GM21786 (cell line): ENCODE measurements around the gene USP10.
"Not testable (repeated sequence)": the region's sequence is repeated elsewhere in the genome, so short reads cannot be mapped to it uniquely, and the experiment has no call there.

Experiments
- ATAC-seq: cut with Tn5 transposase; IDR thresholded peaks from one replicate; pipeline ENCODE4 v1.9.1; 2021; ENCODE audit not compliant: unreplicated experiment

Gene USP10

DNA sequence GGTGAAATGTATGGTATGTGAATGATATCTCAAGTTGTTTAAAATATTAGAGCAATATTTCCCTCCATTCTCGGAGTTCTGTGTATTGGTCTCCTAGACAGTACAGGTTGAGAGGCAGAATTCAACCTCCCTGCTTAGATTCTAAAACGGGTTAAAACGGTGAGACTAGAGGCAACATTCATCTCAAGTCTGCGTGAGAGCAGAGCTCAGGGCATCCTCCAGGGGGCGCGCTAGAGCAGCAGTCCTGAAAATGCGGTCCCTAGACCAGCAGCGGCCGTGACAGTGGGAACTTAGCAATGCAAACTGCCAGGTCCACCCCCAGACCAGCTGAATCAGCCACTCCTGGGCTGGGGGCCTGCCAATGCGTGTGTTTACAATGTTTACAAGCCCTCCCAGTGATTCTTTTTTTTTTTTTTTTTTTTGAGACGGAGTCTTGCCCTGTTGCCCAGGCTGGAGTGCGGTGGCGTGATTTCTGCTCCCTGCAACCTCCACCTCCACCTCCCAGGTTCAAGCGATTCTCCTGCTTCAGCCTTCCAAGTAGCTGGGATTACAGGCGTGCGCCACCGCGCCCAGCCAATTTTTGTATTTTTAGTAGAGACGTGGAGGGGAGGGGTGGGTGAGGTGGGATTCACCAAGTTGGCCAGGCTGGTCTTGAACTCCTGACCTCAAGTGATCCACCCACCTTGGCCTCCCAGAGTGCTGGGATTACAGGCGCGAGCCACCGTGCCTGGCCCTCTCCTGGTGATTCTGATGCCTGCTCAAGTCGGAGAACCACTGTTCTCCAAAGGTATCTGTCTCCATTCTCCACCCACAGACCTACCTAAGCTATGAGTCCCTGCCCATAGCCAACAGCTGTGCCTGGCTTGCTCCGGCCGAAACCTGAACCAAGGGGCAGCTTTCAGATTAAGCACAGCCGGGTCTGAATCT lies 27.3 kb upstream of the USP10 start:
- ATAC-seq: no peak

DNA sequence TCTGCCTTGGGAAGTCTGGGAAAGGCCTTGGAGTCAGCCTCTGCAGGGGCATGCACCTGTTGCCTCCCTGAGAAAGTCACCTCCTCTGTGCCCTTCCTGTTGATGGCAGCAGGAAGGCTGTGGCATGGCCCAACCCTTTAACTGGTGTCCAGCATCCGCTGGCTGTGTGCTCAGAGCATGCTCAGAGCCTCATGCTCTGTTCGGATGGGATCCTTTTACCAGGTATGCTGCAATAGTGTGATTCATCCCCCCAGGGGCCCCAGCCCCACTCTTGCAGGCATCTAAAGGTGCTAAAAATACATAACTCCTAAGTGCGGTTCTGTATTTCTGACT lies 26.6 kb upstream of the USP10 start:
- ATAC-seq: no peak

DNA sequence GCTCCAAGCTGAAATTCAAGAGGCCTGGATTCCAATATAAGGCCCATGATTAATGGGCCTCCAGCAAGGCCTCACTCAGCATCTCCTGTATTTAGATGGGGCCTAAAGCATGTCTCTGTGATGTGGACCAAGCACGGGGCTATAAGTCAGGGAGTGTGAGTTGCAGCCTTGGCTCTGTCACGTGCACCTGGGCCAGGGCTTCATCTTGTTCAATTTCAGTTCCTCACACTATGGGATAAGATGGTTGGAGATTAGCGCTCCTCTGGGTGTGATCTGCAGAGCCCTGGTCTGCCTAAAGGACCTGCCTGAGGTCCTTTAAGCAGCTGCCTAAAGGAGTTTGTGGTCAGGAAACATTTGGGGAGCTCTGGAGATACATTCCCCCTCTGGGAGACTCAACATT lies 26.2 kb upstream of the USP10 start:
- no peak for ATAC-seq

DNA sequence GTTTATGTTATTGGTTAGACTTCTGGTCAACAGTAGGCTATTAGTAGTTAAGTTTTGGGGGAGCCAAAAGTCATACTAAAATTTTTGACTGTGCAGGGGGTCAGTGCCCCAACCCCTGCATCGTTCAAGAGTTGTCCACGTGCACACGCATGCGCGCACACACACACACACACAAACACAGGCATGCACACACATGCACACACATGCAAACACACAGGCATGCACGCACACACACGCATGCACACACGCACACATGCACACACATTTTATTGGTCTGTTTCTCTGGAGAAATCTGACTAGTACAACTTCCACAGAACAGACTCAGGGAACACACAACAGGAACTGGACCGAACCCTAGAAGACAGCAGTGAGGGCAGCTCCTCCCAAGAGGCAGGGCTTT lies 24.4 kb upstream of the USP10 start:
- no peak for ATAC-seq

DNA sequence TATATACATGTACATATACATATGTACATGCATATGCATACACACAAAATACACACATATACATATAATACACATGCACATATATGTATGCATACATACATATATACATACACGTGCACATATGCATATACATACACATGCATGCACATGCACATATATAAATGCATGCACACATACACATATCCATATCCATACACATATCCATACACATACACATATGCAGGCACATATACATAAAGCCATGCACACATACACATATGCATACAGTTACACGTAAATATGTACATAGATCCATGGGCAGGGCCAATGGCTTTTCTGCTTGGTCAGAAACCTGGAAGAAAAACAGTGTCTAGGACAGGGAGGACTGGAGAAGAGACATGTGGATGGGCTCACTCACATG lies 23.9 kb upstream of the USP10 start:
- no peak for ATAC-seq

DNA sequence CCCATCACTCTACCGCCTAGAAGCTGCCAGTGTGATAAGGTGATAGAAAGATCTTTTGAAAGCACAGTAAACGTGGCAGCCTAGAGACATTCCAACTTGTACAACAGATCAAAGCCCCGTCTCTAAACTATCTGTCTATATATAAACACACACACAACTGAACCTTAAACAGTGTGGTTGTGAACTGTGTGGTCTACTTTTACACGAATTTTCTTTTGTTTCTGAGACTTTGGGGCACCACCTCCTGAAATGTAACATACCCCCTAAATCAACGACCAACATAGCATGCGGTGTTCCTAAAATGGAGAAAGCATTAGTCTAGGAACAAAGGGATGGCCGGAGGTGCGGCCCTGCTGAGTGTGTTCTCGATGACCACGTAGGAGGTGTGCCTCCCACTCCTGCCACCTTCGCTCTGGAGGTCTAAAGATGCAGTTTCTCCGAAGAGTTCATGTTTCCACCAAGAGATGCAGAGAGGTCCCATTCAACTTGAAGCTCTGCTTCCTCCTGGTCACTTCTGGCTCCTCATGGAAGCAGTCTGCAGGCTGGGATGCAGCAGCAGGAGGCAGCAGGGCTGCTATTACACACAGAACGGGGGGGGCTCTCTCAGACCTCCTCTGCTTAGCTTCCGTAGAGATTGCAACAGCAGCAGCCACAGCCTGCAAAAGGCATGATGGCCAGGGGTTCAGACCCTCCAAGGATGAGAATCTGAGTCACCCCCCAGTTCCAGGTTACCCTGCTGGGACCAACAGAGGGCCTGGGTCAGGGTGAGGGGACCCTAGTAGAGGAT lies 22.6 kb upstream of the USP10 start:
- no peak for ATAC-seq

DNA sequence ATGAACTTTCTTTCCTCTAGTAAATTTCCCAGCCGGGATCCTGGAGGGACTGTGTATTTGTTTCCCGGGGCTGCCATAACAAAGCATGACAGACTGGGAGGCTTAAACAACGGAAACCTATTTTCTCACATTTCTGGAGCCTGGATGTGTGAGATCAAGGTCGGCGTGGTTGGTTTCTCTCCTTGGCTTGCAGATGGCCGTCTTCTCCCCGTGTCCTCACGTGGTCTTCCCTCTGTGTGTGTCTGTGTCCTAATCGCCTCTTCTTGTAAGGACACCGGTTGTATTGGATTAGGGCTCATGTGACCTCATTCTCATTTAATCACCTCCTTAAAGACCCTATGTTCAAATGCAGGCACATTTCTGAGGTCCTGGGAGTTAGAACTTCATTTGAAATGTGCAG lies 22.0 kb upstream of the USP10 start:
- ATAC-seq: no peak

DNA sequence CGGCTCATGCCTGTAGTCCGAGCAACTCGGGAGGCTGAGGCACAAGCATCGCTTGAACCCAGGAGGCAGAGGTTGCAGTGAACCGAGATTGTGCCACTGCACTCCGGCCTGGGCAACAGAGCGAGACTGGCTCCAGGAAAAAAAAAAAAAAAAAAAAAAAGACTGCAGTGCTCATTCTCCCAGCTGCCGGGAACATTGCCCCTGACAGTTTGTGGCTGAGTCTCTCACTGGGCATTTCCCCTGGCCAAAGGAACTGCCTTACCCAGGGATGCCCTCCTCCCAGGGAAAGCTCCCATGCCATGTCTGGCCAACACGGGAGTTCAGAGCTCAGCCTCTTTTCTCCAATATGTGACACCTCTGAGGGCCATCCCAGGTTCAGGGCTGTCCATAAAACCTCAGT lies 21.3 kb upstream of the USP10 start:
- no peak for ATAC-seq

DNA sequence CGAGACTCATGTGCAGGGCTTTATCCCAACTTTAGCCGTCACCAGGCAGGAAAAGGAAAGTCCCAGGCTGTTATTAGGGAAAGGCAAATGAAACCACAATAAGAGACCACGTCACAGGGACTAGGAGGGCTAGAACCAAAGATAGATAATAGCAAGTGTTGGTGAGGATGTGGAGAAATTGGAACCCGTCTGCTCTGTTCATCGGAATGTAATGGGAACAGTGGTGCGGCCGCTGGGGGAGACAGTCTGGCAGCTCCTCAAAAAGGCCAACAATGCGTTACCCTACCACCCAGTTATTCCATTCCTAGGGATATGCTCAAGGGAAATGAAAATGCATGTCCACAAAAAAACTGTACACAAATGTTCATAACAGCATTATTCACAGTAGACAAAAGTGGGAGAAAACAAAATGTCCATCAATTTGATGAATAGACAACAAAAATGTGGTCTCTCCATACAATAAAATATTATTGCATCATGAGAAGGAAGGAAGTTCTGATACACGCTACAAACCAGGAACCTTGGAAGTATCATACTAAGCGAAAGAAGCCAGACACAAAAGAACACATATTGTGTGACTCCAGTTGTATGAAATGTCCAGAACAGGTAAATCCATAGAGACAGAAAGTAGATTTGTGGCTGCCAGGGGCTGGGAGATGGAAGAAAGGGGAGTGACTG lies 19.5 kb upstream of the USP10 start:
- no peak for ATAC-seq

DNA sequence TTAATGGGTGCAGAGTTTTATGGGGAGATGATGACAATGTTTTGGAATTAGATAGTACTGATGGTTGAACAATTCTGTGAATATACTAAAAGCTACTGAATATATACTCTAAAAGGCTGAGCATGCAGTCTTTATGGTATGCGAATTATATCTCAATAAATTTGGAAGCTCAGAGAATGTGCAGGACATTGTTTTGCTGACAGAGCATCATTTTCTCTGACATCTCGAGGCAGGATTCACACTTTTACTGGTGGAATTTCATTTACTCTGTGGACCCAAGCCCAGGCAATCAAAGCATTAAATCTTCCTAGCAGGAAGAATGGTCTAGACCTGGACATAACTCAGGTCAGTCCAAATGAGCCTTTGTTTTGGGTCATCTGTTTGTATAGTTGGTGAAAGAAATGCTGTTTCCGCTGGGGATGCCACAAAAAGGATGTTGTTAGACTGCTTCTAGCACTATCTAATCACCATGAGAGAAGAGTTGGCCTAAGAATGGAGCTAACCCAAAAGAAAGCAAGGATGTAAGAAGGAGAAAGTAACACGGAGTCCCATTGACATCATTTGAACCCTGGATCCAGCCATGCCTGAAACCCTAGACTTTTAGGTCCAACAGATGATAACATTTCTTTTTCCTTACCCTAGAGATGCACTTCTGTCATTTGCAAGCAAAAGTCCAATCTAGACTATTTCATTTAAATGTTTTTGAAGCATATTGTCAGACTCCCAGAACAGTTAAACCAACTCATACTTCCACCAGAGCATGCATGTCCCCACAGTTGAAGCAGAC lies 18.8 kb upstream of the USP10 start:
- no peak for ATAC-seq

DNA sequence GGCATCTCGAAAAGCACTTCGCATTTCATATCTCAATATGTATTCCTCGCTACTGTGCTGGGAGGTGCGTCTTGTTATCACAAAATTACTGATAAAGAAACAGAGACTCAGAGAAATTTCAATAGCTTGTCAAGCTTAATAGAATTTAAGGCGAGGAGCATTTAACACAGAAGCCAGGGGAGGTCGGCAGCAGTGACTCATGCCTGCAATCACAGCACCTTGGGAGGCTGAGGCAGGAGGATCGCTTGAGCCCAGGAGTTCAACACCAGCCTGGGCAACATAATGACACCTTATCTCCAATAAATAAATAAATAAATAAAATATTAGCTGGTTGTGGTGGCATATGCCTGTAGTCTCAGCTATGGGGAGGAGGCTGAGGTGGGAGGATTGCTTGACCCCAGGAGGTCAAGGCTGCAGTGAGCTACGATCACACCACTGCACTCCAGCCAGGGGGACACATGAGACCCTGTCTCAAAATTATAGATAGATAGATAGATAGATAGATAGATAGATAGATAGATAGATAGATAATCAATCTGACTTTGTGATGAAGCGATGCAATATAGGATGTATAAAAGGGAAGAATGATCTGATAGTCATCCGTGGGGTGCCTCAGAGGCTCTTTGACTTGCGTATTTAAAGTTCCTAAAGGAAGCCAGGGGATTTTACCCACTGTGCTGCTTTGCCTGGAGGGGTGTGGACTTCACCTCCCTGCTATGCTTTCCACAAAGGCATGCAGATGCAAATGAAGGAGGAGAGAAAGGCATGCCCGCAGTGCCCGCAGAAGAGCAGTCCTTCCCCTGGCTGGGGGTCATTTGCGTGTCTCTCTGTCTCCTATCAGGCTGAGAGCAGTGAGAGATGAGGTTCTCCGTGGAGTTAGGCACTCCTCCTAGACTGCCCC lies 15.9 kb upstream of the USP10 start:
- ATAC-seq: no peak

DNA sequence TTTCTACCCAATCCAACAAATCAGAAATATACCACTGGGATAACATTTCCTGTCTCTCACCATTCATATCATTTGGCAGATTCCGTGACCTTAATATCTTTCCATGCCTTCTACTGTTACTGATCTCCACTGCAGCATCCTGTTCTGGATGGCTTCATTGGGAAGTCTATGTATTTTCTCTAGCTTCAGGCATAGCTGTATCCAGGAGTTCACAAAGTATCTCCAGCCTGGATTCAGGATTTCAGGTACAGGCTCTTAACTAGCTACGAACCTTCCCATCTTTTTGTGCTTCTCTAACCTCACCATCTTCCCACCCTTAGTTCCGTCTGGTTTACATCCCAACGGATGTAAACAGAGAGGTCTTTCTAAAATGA lies 15.2 kb upstream of the USP10 start:
- ATAC-seq: no peak

DNA sequence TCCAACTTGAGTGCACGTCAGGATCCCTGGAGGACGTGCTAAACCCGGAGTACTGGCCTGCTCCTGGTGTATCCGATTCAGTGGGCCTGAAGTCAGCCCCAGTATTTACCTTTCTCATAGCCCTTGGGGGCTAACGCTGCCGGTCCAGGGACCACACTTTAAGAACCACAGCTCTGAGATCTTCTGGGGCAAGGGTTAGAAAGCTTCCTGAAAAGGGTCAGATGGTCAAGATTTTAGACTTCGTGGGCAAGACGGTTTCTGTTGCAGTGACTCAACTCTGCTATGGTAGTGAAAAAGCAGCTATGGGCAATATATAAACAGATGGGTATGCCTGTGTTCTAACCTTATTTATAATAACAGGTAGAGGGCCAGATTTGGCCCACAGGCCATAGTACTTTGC lies 14.6 kb upstream of the USP10 start:
- ATAC-seq: no peak

DNA sequence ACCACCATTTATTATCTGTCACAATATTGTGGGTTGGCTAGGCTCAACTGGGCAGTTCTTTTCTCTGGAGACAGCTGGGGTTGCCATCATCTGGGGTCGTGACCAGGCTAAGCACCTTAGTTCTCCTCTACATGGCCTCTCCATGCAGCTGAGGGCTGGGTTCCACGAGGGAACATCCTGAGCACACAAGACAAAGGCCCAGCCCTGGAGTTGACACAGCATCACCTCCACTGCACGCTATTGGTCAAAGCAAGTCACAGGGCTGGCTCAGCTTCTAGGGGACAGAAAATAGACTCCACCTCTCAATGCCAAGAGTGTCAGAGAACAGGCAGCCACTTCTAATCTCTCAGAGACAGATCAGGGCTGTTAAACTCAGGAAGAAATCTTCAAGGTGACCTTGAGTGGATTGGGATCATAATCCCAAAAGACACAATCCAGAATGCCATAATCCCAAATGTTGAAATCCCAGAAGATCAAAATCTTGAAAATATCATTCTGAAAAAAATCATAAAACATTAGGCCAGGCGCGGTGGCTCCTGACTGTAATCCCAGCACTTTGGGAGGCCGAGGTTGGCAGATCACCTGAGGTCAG lies 13.0 kb upstream of the USP10 start:
- no peak for ATAC-seq

DNA sequence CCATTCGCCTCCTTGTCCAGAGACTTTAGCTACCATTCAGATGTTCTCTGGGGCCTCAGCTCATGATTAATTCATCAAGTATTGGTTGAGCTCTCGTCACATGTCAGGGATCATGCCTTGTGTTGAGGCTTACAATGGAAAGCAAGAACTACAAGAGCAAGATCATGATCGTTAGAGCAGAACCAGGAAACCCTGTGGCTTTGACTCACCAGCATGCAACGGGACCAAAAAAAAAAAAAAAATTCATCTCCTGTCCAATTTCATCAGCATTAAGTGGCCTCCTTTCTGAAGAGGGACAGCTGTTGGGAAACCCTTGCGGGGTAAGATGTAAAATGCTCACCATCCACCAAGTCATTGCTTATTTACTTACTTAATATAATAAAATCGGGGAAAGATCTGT lies 12.1 kb upstream of the USP10 start:
- ATAC-seq: peak; percentile 78

DNA sequence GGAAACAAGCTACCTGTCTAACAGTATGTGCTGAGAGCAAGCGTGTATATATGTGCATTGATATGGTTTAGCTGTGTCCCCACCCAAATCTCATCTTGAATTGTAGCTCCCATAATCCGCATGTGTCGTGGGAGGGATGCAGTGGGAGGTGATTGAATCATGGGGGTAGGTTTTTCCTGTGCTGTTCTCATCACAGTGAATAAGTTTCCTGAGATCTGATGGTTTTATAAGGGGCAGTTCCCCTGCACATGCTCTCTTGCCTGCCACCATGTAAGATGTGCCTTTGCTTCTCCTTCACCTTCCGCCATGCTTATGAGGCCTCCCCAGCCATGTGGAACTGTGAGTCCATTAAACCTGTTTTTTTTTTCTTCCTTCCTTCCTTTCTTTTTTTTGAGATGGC lies 11.6 kb upstream of the USP10 start:
- ATAC-seq: not testable (repeated sequence)

DNA sequence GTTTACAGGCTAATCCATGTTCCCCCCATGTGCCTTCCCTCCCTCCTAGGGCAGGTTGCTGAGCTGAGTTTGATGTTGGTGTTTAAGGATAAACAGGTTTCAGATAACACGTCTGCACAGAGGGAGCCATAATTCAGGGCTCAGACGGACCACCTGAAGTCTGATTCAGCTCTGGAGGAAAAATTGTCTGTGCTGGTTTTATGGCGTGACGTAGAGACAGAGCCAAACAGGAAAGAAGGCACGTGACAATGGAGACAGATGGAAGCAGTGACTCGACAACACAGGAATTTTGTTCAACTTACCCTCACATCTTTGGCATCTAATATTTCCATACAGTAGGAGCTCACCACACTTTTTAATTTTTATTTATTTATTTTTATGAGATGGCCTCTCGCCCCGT lies 10.7 kb upstream of the USP10 start:
- no peak for ATAC-seq

DNA sequence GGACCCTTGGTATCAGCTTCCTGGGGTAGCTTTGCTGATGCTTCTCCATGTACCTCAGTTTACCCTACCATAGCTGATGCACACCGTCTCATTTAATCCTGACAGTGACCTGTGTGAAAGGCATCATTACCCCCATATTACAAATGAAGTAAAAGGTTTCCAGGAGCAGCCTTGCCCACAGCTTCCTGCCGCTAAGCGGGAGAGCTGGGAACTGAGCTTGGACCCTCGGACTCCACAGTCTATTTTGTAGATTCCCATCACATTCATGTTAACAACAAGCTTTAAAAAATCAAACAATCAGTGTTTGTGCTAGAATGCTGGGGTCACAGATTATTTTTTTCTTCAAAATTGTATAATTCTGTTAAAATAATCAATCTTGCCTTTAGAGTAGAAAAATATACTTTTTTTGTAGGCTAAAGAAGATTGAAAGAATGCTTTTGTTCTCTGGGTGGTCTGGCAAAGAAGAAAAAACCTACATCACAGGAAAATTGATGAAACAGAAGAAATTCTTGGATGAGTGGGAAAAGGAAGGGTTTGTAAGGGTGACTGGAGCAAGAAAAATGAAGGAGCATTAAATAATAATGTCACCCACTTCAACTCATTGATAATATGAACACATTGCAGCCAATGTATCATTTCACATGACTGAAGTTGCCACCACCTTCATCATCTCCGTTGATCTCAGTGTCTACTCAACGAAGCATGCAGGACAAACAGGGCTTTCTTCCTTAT lies 9.5 kb upstream of the USP10 start:
- ATAC-seq: no peak
